Activated T-cell treated with anti-CD3 and anti-CD28 coated beads, Interleukin-2, amount 50 U/mL, for 4 hours (primary cell): ENCODE measurements around the gene NPPC. TPM values are rescaled to one million over a fixed set of nuclear protein-coding genes. Genes with fewer than 3 reads are reported as not detected.

Source experiments
- total RNA-seq, 3 donors: library from RNA; stranded (reverse); gene quantifications; one replicate each; pipeline ENCODE4 v1.2.1, GENCODE V29; 2021

Gene NPPC
- total RNA-seq, 3 donors from 2014 or later = 0.61 to 1.2 (median 0.79) TPM

Other genes with a start within 250 kb of the NPPC start
- gene PTMA, start 217.9 kb downstream of the NPPC start, total RNA-seq = 1,000 to 10,000 TPM; 2,248 to 2,672 (median 2,390) TPM
- 10 to 100 TPM; 22.0 to 25.9 (median 23.8) TPM for gene PDE6D, start 145.1 kb downstream of the NPPC start, total RNA-seq
- gene COPS7B, start 140.0 kb downstream of the NPPC start, total RNA-seq = 10 to 100 TPM; 54.8 to 57.7 (median 55.5) TPM
- 10 to 100 TPM; 38.5 to 43.7 (median 41.4) TPM for gene DIS3L2, start 35.3 kb upstream of the NPPC start, total RNA-seq